K562 (cell line): ENCODE data around the gene KCP. TPM values are rescaled to one million over a fixed set of nuclear protein-coding genes. Genes with fewer than 3 reads are reported as not detected.

Source experiments
- CAMTA2 ChIP-seq: fragments of 250-450 bp; sonication (Bioruptor Pico); conservative IDR thresholded peaks from 2 replicates; pipeline ENCODE4 v1.5.1; 2022
- CREB1 ChIP-seq, 2 experiments: sonication (generic) in 1 of 2; formaldehyde crosslinking in 1 of 2; IDR thresholded peaks; 2 replicates each; pipeline versions ENCODE4 v1.6.1 to v1.8.0; 2012 to 2022; ENCODE audit warnings: inconsistent platforms in 1 of 2, mild to moderate bottlenecking in 1 of 2, missing genetic modification reagents in 1 of 2, moderate library complexity in 1 of 2
- DACH1 ChIP-seq: fragments of 450-650 bp; IDR thresholded peaks from 2 replicates; pipeline ENCODE4 v1.6.1; 2018; ENCODE audit not compliant: partially characterized antibody
- ELF4 ChIP-seq: fragments of 450-650 bp; formaldehyde crosslinking; IDR thresholded peaks from 2 replicates; pipeline ENCODE4 v1.4.0; 2022; ENCODE audit warnings: missing genetic modification characterization
- ESRRA ChIP-seq: fragments of 450-650 bp; IDR thresholded peaks from 2 replicates; pipeline ENCODE4 v1.6.1; 2014; ENCODE audit warnings: low read depth, mild to moderate bottlenecking, moderate library complexity, borderline replicate concordance
- FOS ChIP-seq: IDR thresholded peaks from 3 replicates; pipeline ENCODE4 v1.6.1; 2011; ENCODE audit not compliant: insufficient read length; ENCODE audit errors: extremely low read depth
- HMG20A ChIP-seq: fragments of 450-650 bp; formaldehyde crosslinking; conservative IDR thresholded peaks from 2 replicates; pipeline ENCODE4 v1.4.0; 2020; ENCODE audit warnings: mild to moderate bottlenecking, mixed read lengths
- HSF4 ChIP-seq: fragments of 250-450 bp; sonication (Bioruptor Pico); IDR thresholded peaks from 2 replicates; pipeline ENCODE4 v2.1.2; 2022; ENCODE audit warnings: mild to moderate bottlenecking, moderate library complexity, borderline replicate concordance
- JUND ChIP-seq, 2 experiments: IDR thresholded peaks; 2 replicates in 1 of 2; 3 replicates in 1 of 2; pipeline ENCODE4 v1.6.1; 2011; ENCODE audit warnings: borderline replicate concordance in 2 of 2, low read depth in 2 of 2, low read length in 2 of 2, improper control_type of control experiment in 1 of 2, missing biosample characterization in 1 of 2, missing genetic modification characterization in 1 of 2, missing genetic modification reagents in 1 of 2
- NRF1 ChIP-seq, 2 experiments: fragments of 450-650 bp; IDR thresholded peaks in 1 of 2; conservative IDR thresholded peaks in 1 of 2; 2 replicates each; pipeline ENCODE4 v1.6.1; 2014; ENCODE audit warnings: mild to moderate bottlenecking in 2 of 2
- PYGO2 ChIP-seq: fragments of 450-650 bp; IDR thresholded peaks from 2 replicates; pipeline ENCODE4 v1.6.1; 2016; ENCODE audit warnings: mild to moderate bottlenecking, missing genetic modification characterization, moderate library complexity, missing compliant biosample characterization
- RAD21 ChIP-seq, 2 experiments: fragments of 250-450 bp in 1 of 2; fragments of 450-650 bp in 1 of 2; sonication (Bioruptor Pico) in 1 of 2; formaldehyde crosslinking in 1 of 2; IDR thresholded peaks in 1 of 2; conservative IDR thresholded peaks in 1 of 2; 2 replicates each; pipeline versions ENCODE4 v1.4.0 to v1.8.0; 2020 to 2022; ENCODE audit warnings: mild to moderate bottlenecking in 2 of 2, moderate library complexity in 1 of 2
- SMARCA5 ChIP-seq: fragments of 450-650 bp; IDR thresholded peaks from 2 replicates; pipeline ENCODE4 v1.6.1; 2016
- TARDBP ChIP-seq: fragments of 450-650 bp; IDR thresholded peaks from 2 replicates; pipeline ENCODE4 v1.6.1; 2016
- ZNF324 ChIP-seq: fragments of 250-450 bp; sonication (Bioruptor Pico); IDR thresholded peaks from 2 replicates; pipeline ENCODE4 v1.4.0; 2020; ENCODE audit warnings: mild to moderate bottlenecking
- ZNF77 ChIP-seq: fragments of 250-450 bp; sonication (Bioruptor Pico); IDR thresholded peaks from 2 replicates; pipeline ENCODE4 v1.5.0; 2020
- polyA plus RNA-seq, 8 experiments: library from polyadenylated mRNA; depleted of rRNA in 4 of 8; stranded (reverse) in 5 of 8; unstranded in 3 of 8; fragments of >200 nt; fragmentation: Nextera tagmentation in 2 of 8; fragmentation: Illumina TruSeq in 1 of 8; extraction: Ambion mirVana in 2 of 8; extraction: Trizol in 1 of 8; gene quantifications; 2 replicates each; pipeline versions ENCODE4 v1.2.1 to v1.2.3, GENCODE V29; 2011 to 2014; ENCODE audit warnings: inconsistent platforms in 1 of 8, missing spikeins in 1 of 8
- total RNA-seq, 7 experiments: library from RNA; depleted of rRNA in 6 of 7; stranded (reverse); fragments of >200 nt in 6 of 7; fragmentation: Illumina TruSeq in 2 of 7; extraction: Trizol in 2 of 7; gene quantifications; 2 replicates each; pipeline versions ENCODE4 v1.2.1 to v1.2.3, GENCODE V29; 2011 to 2021; ENCODE audit warnings: low replicate concordance in 1 of 7
- TF ChIP-seq, protein P1 (sequence below): fragments of 250-450 bp; sonication (Bioruptor Pico); IDR thresholded peaks from 2 replicates; pipeline ENCODE4 v1.4.0; 2020
- TF ChIP-seq, protein P2 (sequence below): sonication (generic); formaldehyde crosslinking; IDR thresholded peaks from 2 replicates; pipeline ENCODE4 v1.8.1; 2023; ENCODE audit warnings: mild to moderate bottlenecking, missing genetic modification reagents, moderate library complexity
- TF ChIP-seq, protein P3 (sequence below), 3 experiments: IDR thresholded peaks in 2 of 3; conservative IDR thresholded peaks in 1 of 3; 2 replicates each; pipeline ENCODE4 v1.5.1; 2011 to 2012; ENCODE audit warnings: low read length in 3 of 3, mild to moderate bottlenecking in 3 of 3, control low read depth in 2 of 3, improper control_type of control experiment in 1 of 3, inconsistent platforms in 1 of 3, low read depth in 1 of 3, mixed read lengths in 1 of 3, moderate library complexity in 1 of 3; ENCODE audit not compliant: insufficient read depth in 2 of 3

KCP gene
- total and polyA plus RNA-seq, 9 of the 15 experiments (the other 6 are each of a cell fraction or from before 2014, with no cell fraction given), result 0.06 to 0.17 (median 0.12) TPM; not detected in 3

DNA sequence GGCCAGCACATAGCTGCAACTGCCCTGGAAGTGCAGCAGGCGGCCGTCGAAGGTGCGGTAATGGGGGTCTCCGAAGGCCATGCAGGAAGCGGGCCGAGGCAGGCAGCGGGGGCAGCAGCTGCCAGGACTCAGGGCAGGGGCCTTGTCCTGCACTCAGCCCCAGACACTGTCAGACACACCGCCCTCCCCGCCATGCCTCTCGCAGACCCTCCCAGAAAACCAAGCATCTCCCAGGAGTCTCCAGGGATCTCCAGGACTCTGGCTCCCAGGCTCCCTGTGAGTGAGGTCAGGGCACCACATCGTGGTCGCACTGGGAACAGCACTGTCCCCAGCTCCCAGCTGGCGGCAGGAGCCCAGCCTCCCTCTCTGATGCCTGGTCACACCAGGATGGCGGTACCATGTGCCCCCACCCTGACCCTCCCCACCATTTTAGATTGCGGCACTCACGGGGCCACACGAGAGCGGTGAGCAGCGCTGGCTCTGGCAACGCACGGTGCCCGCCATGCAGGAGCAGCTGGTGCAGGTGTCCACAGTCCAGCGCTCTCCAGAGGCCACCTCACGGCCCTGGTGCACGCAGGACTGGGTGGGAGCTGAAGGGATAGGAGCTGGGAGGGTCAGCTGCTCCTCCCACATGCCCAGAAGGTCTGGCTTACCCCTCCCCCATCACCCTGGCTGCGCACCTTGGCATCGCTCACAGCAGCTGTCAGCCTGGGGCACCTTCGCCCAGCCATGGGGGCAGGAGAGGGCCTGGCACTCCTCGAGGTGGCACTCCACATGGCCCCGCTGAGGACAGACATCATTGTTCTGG lies 30.4 kb downstream of the KCP start (continued):
- TF ChIP-seq, protein P1, sequence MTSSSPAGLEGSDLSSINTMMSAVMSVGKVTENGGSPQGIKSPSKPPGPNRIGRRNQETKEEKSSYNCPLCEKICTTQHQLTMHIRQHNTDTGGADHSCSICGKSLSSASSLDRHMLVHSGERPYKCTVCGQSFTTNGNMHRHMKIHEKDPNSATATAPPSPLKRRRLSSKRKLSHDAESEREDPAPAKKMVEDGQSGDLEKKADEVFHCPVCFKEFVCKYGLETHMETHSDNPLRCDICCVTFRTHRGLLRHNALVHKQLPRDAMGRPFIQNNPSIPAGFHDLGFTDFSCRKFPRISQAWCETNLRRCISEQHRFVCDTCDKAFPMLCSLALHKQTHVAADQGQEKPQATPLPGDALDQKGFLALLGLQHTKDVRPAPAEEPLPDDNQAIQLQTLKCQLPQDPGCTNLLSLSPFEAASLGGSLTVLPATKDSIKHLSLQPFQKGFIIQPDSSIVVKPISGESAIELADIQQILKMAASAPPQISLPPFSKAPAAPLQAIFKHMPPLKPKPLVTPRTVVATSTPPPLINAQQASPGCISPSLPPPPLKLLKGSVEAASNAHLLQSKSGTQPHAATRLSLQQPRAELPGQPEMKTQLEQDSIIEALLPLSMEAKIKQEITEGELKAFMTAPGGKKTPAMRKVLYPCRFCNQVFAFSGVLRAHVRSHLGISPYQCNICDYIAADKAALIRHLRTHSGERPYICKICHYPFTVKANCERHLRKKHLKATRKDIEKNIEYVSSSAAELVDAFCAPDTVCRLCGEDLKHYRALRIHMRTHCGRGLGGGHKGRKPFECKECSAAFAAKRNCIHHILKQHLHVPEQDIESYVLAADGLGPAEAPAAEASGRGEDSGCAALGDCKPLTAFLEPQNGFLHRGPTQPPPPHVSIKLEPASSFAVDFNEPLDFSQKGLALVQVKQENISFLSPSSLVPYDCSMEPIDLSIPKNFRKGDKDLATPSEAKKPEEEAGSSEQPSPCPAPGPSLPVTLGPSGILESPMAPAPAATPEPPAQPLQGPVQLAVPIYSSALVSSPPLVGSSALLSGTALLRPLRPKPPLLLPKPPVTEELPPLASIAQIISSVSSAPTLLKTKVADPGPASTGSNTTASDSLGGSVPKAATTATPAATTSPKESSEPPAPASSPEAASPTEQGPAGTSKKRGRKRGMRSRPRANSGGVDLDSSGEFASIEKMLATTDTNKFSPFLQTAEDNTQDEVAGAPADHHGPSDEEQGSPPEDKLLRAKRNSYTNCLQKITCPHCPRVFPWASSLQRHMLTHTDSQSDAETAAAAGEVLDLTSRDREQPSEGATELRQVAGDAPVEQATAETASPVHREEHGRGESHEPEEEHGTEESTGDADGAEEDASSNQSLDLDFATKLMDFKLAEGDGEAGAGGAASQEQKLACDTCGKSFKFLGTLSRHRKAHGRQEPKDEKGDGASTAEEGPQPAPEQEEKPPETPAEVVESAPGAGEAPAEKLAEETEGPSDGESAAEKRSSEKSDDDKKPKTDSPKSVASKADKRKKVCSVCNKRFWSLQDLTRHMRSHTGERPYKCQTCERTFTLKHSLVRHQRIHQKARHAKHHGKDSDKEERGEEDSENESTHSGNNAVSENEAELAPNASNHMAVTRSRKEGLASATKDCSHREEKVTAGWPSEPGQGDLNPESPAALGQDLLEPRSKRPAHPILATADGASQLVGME (CRISPR knock-in tag), result 0 out of 2 replicates have a peak, but pooled peaks have one; percentile 65
- TF ChIP-seq, protein P2, sequence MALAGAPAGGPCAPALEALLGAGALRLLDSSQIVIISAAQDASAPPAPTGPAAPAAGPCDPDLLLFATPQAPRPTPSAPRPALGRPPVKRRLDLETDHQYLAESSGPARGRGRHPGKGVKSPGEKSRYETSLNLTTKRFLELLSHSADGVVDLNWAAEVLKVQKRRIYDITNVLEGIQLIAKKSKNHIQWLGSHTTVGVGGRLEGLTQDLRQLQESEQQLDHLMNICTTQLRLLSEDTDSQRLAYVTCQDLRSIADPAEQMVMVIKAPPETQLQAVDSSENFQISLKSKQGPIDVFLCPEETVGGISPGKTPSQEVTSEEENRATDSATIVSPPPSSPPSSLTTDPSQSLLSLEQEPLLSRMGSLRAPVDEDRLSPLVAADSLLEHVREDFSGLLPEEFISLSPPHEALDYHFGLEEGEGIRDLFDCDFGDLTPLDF (CRISPR knock-in tag), result no peak
- no peak for TF ChIP-seq HSF4 (CRISPR knock-in tag)
- TF ChIP-seq JUND (IDR thresholded peaks at IDR 0.05; ENCODE audit: borderline replicate concordance, low read depth, low read length), result peak; percentile 49; the same call in 1 of the 2 replicates
- no peak; the same call in 2 of the 3 replicates for TF ChIP-seq JUND (tag; IDR thresholded peaks at IDR 0.05; ENCODE audit: borderline replicate concordance, low read depth, low read length)
- no peak for TF ChIP-seq CAMTA2 (CRISPR knock-in tag)
- no peak for TF ChIP-seq SMARCA5
- no peak for TF ChIP-seq FOS
- TF ChIP-seq ZNF77, result no peak
- no peak for TF ChIP-seq NRF1 (conservative IDR thresholded peaks at IDR 0.05 in 1 of 2, IDR thresholded peaks at IDR 0.05 in 1 of 2)
- TF ChIP-seq ESRRA, result no peak
- TF ChIP-seq ZNF324 (CRISPR knock-in tag), result no peak
- TF ChIP-seq HMG20A (CRISPR knock-in tag), result no peak
- TF ChIP-seq, protein P3, sequence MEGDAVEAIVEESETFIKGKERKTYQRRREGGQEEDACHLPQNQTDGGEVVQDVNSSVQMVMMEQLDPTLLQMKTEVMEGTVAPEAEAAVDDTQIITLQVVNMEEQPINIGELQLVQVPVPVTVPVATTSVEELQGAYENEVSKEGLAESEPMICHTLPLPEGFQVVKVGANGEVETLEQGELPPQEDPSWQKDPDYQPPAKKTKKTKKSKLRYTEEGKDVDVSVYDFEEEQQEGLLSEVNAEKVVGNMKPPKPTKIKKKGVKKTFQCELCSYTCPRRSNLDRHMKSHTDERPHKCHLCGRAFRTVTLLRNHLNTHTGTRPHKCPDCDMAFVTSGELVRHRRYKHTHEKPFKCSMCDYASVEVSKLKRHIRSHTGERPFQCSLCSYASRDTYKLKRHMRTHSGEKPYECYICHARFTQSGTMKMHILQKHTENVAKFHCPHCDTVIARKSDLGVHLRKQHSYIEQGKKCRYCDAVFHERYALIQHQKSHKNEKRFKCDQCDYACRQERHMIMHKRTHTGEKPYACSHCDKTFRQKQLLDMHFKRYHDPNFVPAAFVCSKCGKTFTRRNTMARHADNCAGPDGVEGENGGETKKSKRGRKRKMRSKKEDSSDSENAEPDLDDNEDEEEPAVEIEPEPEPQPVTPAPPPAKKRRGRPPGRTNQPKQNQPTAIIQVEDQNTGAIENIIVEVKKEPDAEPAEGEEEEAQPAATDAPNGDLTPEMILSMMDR (IDR thresholded peaks at IDR 0.05 in 2 of 3, conservative IDR thresholded peaks at IDR 0.05 in 1 of 3; ENCODE audit: insufficient read depth in 2 of 3, low read depth in 1 of 3, low read length in 3 of 3), result peak; percentile 97 to 99 (median 99)
- TF ChIP-seq TARDBP, result no peak
- TF ChIP-seq DACH1, result peak; percentile 70
- TF ChIP-seq CREB1 (IDR thresholded peaks at IDR 0.05), result no peak
- no peak; the same call in 1 of the 2 replicates for TF ChIP-seq CREB1 (CRISPR knock-in tag; IDR thresholded peaks at IDR 0.05)
- no peak for TF ChIP-seq ELF4 (CRISPR knock-in tag)
- no peak for TF ChIP-seq PYGO2 (tag)
- peak; percentile 95 to 99 for TF ChIP-seq RAD21 (CRISPR knock-in tag; conservative IDR thresholded peaks at IDR 0.05 in 1 of 2, IDR thresholded peaks at IDR 0.05 in 1 of 2)
